Muscle layer of duodenum (tissue), 2 donors: ENCODE results near the gene DDIAS.
"Not testable (repeated sequence)": the region's sequence is repeated elsewhere in the genome, so short reads cannot be mapped to it uniquely, and the experiment has no call there.

ENCODE experiments used
- H3K27ac ChIP-seq: one replicate; pipeline ENCODE4 v1.7.0; 2013; ENCODE audit warnings: mild to moderate bottlenecking, low read length
- H3K27me3 ChIP-seq: one replicate; pipeline ENCODE4 v1.7.0; 2013; ENCODE audit warnings: low read depth, mild to moderate bottlenecking, control low read depth, low read length
- H3K36me3 ChIP-seq, 2 donors: one replicate each; pipeline ENCODE4 v1.7.0; 2013; ENCODE audit warnings: low read length in 2 of 2, control low read depth in 1 of 2, mild to moderate bottlenecking in 1 of 2; ENCODE audit not compliant: insufficient read depth in 2 of 2, control insufficient read depth in 1 of 2
- H3K4me1 ChIP-seq, 2 donors: one replicate each; pipeline ENCODE4 v1.7.0; 2013; ENCODE audit warnings: low read length in 2 of 2, mild to moderate bottlenecking in 2 of 2, control low read depth in 1 of 2, moderate library complexity in 1 of 2; ENCODE audit not compliant: insufficient read depth in 2 of 2, control insufficient read depth in 1 of 2
- H3K4me3 ChIP-seq, 2 donors: one replicate each; pipeline ENCODE4 v1.7.0; 2013; ENCODE audit warnings: low read length in 2 of 2, low read depth in 1 of 2, mild to moderate bottlenecking in 1 of 2
- H3K9me3 ChIP-seq, 2 donors: one replicate each; pipeline ENCODE4 v1.7.0; 2013; ENCODE audit warnings: low read length in 2 of 2, control low read depth in 1 of 2, mild to moderate bottlenecking in 1 of 2; ENCODE audit not compliant: control insufficient read depth in 1 of 2
- donor health status: healthy.

Gene DDIAS

DNA sequence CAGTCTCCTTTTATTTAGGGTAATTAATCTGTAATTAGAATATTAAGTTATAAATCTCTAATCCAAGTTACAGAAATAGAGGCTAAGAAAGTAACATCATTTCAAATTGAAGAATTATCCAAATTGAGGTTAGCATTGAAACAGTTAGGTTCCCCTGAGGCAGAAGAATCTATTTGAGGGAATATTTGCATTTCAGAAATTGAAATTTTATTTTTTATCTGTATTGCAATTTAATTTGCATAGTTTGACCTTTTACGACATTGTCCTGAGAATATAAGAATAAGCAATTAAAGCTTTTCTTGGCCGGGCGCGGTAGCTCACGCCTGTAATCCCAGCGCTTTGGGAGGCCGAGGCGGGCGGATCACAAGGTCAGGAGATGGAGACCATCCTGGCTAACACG lies 27.6 kb downstream of the DDIAS start:
- Histone ChIP-seq H3K36me3 (no peaks in the 10 kb centered on the region), H3K27ac (no peak overlapping the region), H3K4me1 (no peaks in the 10 kb centered on the region), H3K9me3 (no peaks in the 10 kb centered on the region), H3K27me3 (no peaks in the 10 kb centered on the region), H3K4me3 (no peak overlapping the region)

DNA sequence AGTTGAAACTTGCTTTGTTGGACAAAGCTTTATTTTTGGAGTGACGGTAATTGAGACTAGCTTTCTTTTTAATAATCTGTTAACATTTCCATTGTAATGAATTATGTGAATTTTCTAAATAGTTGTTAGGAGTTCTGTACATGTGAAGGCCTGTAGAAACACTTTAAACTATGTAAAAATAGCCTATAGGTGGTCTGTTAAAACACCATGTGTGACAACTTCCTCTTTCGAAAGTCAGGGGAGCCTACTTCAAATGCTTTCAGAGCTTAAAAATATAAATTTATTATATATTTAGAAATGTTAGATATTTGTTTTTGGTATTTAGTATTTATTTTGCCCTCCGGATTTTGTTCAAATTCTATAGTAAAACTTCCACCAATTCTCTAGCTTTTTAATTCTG lies 28.7 kb downstream of the DDIAS start:
- no peaks in the 10 kb centered on the region for H3K27me3 ChIP-seq
- H3K4me1 ChIP-seq: no peaks in the 10 kb centered on the region
- no peaks in the 10 kb centered on the region for H3K9me3 ChIP-seq
- no peak overlapping the region for H3K4me3 ChIP-seq
- H3K27ac ChIP-seq: no peak overlapping the region
- no peaks in the 10 kb centered on the region for H3K36me3 ChIP-seq

GRCh38 chr11:82930734-82931133 lies 29.2 kb downstream of the DDIAS start:
- Histone ChIP-seq H3K4me3 (no peak overlapping the region), H3K9me3 (no peaks in the 10 kb centered on the region), H3K27ac (no peak overlapping the region), H3K4me1 (no peaks in the 10 kb centered on the region), H3K36me3 (no peaks in the 10 kb centered on the region), H3K27me3 (no peaks in the 10 kb centered on the region)

- Histone ChIP-seq H3K36me3 (no peaks in the 10 kb centered on the region), H3K27ac (no peak overlapping the region), H3K4me3 (no peak overlapping the region), H3K4me1 (no peaks in the 10 kb centered on the region), H3K9me3 (no peaks in the 10 kb centered on the region), H3K27me3 (no peaks in the 10 kb centered on the region)
These were observed 31.0 kb downstream of the DDIAS start for GRCh38 chr11:82932564-82932963.

DNA sequence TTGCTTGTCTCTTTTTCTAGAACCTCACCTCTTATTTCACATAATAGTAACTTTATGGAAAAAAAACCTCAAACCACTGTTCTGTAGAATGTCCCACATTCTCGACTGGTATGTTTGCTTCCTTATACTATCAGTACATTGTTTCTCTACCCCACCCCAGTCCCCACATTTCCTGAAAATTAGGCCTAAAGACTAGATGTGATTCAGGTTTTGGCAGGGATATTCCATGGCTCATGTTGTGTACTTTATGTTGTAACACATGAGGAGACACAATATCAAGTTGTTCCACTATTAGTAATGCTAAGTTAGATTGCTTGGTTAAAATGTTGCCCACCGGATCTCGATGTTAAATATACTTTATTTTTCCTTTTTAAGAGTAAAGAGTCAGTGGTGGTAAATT lies 34.7 kb downstream of the DDIAS start:
- Histone ChIP-seq H3K4me3 (no peak overlapping the region), H3K9me3 (no peaks in the 10 kb centered on the region), H3K27me3 (no peaks in the 10 kb centered on the region), H3K27ac (no peak overlapping the region), H3K4me1 (no peaks in the 10 kb centered on the region), H3K36me3 (no peaks in the 10 kb centered on the region)

DNA sequence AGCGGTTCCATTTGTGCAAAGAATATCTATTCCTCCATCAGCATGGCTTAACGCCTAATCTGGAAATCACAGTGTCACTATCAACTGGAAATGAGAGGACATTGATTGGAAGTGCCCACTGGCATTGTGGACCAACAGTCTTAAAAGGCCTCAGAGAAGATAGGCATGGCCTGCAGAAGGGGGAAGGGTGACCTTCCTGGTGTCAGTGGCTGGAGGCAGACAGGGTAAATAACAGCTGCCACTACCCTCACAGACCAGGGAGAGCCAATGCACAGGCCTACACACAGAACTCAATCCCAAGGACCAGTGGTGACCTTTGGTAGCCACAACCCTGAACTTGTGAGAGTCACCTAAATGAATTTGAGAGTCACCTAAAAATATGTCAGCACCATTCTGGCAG lies 36.0 kb downstream of the DDIAS start:
- H3K27ac ChIP-seq: no peak overlapping the region
- H3K4me1 ChIP-seq: no peaks in the 10 kb centered on the region
- H3K36me3 ChIP-seq: no peaks in the 10 kb centered on the region
- no peaks in the 10 kb centered on the region for H3K9me3 ChIP-seq
- H3K27me3 ChIP-seq: no peaks in the 10 kb centered on the region
- no peak overlapping the region for H3K4me3 ChIP-seq

GRCh38 chr11:82939456-82939855 lies 37.9 kb downstream of the DDIAS start:
- no peak overlapping the region for H3K27ac ChIP-seq
- no peaks in the 10 kb centered on the region for H3K36me3 ChIP-seq
- H3K4me1 ChIP-seq: no peaks in the 10 kb centered on the region
- H3K4me3 ChIP-seq: no peak overlapping the region
- H3K27me3 ChIP-seq: no peaks in the 10 kb centered on the region
- no peaks in the 10 kb centered on the region for H3K9me3 ChIP-seq

GRCh38 chr11:82942376-82942775 lies 40.8 kb downstream of the DDIAS start:
- no peaks in the 10 kb centered on the region for H3K27me3 ChIP-seq
- H3K27ac ChIP-seq: no peak overlapping the region
- no peak overlapping the region for H3K4me3 ChIP-seq
- H3K36me3 ChIP-seq: no peaks in the 10 kb centered on the region
- H3K4me1 ChIP-seq: no peaks in the 10 kb centered on the region
- H3K9me3 ChIP-seq: no peaks in the 10 kb centered on the region

- not testable (repeated sequence) for H3K4me3 ChIP-seq, H3K27me3 ChIP-seq, H3K9me3 ChIP-seq, H3K4me1 ChIP-seq, H3K36me3 ChIP-seq, H3K27ac ChIP-seq
These were observed 41.9 kb downstream of the DDIAS start for GRCh38 chr11:82943430-82943829.

DNA sequence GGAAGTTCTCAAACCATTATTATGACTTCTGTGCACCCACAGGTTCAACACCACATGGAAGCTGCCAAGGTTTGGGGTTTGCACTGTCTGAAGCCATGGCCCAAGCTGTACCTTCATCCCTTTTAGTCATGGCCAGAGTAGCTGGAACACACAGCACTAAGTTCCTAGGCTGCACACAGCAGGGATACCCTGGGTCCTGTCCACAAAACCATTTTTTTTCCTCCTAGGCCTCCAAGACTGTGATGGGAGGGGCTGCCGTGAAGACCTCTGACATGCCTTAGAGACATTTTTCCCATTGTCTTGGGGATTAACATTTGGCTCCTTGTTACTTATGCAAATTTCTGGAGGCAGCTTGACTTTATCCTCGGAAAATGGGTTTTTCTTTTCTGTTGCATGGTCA lies 42.7 kb downstream of the DDIAS start:
- Histone ChIP-seq H3K9me3 (no peaks in the 10 kb centered on the region), H3K4me3 (no peak overlapping the region), H3K27me3 (no peaks in the 10 kb centered on the region), H3K27ac (no peak overlapping the region), H3K4me1 (no peaks in the 10 kb centered on the region), H3K36me3 (no peaks in the 10 kb centered on the region)

- not testable (repeated sequence) for H3K27ac ChIP-seq, H3K9me3 ChIP-seq, H3K4me1 ChIP-seq, H3K4me3 ChIP-seq, H3K36me3 ChIP-seq, H3K27me3 ChIP-seq
These were observed 43.5 kb downstream of the DDIAS start for GRCh38 chr11:82945041-82945440.

GRCh38 chr11:82945682-82946081 lies 44.1 kb downstream of the DDIAS start:
- Histone ChIP-seq H3K4me1 (no peaks in the 10 kb centered on the region), H3K36me3 (no peaks in the 10 kb centered on the region), H3K27me3 (no peaks in the 10 kb centered on the region), H3K9me3 (no peaks in the 10 kb centered on the region), H3K4me3 (no peak overlapping the region), H3K27ac (no peak overlapping the region)
